Pancreas (tissue), 10 donors: ENCODE results near the gene VIPAS39. TPM values are rescaled to one million over a fixed set of nuclear protein-coding genes. Genes with fewer than 3 reads are reported as not detected.

Experiments used
- ATAC-seq, 4 donors: fragments of 200-7000 bp; cut with Tn5 transposase; one replicate each; pipeline versions ENCODE4 v1.8.0 to v1.9.1; 2020; ENCODE audit warnings: mild to moderate bottlenecking in 4 of 4, moderate library complexity in 4 of 4
- DNase-seq, 6 donors: peaks; one replicate each; pipeline ENCODE4 v3.0.0-alpha.2; 2020
- FAIRE-seq: peaks from 2 replicates; lab custom pipeline; 2012; peaks lifted over from hg19 to GRCh38; lab: Jason Lieb, UNC
- H3K27ac ChIP-seq, 4 donors: fragments of 200-600 bp; sonication (generic); 1 replicate in 3 of 4; 2 replicates in 1 of 4; pipeline versions ENCODE4 v1.5.0 to v1.8.0; 2020
- H3K27me3 ChIP-seq, 4 donors: fragments of 200-600 bp; one replicate each; pipeline ENCODE4 v1.8.0; 2021
- H3K36me3 ChIP-seq, 3 donors: fragments of 200-600 bp; sonication (generic) in 1 of 3; one replicate each; pipeline versions ENCODE4 v1.5.0 to v1.8.0; 2020 to 2021
- H3K4me1 ChIP-seq, 3 donors: fragments of 200-600 bp; one replicate each; pipeline ENCODE4 v1.8.0; 2021
- H3K4me3 ChIP-seq, 4 donors: fragments of 200-600 bp; sonication (generic) in 2 of 4; one replicate each; pipeline versions ENCODE4 v1.5.0 to v1.8.0; 2020 to 2021
- H3K9me3 ChIP-seq, 4 donors: fragments of 200-600 bp; one replicate each; pipeline ENCODE4 v1.8.0; 2021
- WGBS, 2 donors: extraction: QIAGEN DNeasy Blood & Tissue Kit; methylation state at CpG; one replicate each; pipeline ENCODE4 v1.1.7; 2013; 5-methylcytosine and 5-hydroxymethylcytosine counted together
- intact Hi-C, 3 donors: fragments of 100-400 bp; cut with DNase I; formaldehyde crosslinking; loops; one replicate each; pipeline versions ENCODE4 v1.11.1 to v1.14.2; 2022
- polyA plus RNA-seq, 2 donors: library from polyadenylated mRNA; stranded (reverse); fragments of 200-250 nt; gene quantifications; one replicate each; pipeline ENCODE4 v1.2.3, GENCODE V29; 2013
- total RNA-seq, 6 donors: library from RNA; stranded (reverse); fragmentation: NEBNext Ultra II Directional in 4 of 6; extraction: Animal tissue kit (Norgen Biotek cat#: 25700) in 4 of 6; gene quantifications; one replicate each; pipeline versions ENCODE4 v1.2.1 to v1.2.4, GENCODE V29; 2021 to 2023
- TF ChIP-seq, protein P1 (sequence below), 4 donors: fragments of 200-600 bp; sonication (generic) in 3 of 4; IDR thresholded peaks; one replicate each; pipeline versions ENCODE4 v1.5.0 to v1.8.0; 2021; ENCODE audit warnings: antibody characterized with exemption in 4 of 4
- donor health status: healthy with polysubstance abuse.
- donor health status: DM: no; HTN: no; CAD: no; lungs with moderate emphysema.
- donor health status: DM: no; HTN: no; CAD: no.
- donor health status: control.
- donor health status: control.
- donor health status: Bipolar disorder and iron deficiency.
- donor health status: DM: yes; HTN: yes; CAD: no.
- donor health status: DM: no; HTN: no; CAD: no.
- donor health status: DM: no; HTN: no; CAD: no.
- donor health status: DM: yes; HTN: yes; CAD: no.

VIPAS39 gene
- total and polyA plus RNA-seq, 8 donors = 6.1 to 12.5 (median 7.7) TPM

DNA sequence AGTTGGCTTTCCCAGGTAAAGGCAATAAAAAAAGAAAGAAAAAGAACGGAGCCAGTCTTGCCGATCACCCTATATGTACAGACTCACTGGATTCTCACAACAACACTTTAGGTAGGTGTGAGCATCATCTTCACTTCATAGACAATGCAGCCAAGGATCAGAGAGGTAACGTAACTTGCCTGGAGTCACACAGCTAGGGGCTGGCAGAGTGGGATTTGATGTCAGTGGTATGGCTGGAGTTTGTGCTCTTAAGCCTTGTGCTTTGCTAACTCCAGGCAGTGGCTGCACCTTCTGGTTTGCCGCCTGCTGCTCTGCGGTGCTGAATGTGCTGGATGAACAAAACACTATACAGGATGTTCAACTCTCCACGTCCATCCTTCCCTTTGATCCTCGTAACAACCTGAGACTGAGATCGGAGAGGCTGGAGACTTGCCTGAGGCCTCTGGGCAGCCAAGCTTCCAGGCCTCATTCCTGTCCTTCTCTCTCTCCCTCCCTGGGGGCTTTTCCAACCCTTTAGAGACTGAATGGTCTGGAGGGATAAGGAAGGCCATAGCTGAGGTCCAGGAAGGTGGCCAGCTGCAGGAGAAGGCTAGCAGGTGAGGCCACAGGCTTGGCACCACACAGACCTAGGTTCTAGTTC lies 33.1 kb upstream of the VIPAS39 start:
- no peak for DNase-seq

GRCh38 chr14:77489041-77489440 lies 31.6 kb upstream of the VIPAS39 start:
- WGBS, 2 donors = 82 to 87% methylated on average over 6 of the region's 6 CpGs
- TF ChIP-seq, protein P1, sequence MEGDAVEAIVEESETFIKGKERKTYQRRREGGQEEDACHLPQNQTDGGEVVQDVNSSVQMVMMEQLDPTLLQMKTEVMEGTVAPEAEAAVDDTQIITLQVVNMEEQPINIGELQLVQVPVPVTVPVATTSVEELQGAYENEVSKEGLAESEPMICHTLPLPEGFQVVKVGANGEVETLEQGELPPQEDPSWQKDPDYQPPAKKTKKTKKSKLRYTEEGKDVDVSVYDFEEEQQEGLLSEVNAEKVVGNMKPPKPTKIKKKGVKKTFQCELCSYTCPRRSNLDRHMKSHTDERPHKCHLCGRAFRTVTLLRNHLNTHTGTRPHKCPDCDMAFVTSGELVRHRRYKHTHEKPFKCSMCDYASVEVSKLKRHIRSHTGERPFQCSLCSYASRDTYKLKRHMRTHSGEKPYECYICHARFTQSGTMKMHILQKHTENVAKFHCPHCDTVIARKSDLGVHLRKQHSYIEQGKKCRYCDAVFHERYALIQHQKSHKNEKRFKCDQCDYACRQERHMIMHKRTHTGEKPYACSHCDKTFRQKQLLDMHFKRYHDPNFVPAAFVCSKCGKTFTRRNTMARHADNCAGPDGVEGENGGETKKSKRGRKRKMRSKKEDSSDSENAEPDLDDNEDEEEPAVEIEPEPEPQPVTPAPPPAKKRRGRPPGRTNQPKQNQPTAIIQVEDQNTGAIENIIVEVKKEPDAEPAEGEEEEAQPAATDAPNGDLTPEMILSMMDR (IDR thresholded peaks at IDR 0.05) = no peak
- no peaks in the 10 kb centered on the region for H3K9me3 ChIP-seq
- FAIRE-seq = no peak
- H3K4me3 ChIP-seq = no peak overlapping the region
- no peaks in the 10 kb centered on the region for H3K27me3 ChIP-seq
- no peak for DNase-seq
- no peak for ATAC-seq
- no peak overlapping the region for H3K27ac ChIP-seq
- H3K36me3 ChIP-seq = no peaks in the 10 kb centered on the region
- H3K4me1 ChIP-seq = no peaks in the 10 kb centered on the region
- intact Hi-C loops = no loop called here

More for the DNA sequence above, 33.1 kb upstream of the VIPAS39 start:
- WGBS, 2 donors = 84 to 87% methylated on average over 8 of the region's 8 CpGs
- Histone ChIP-seq H3K27me3 (no peaks in the 10 kb centered on the region), H3K9me3 (no peaks in the 10 kb centered on the region), H3K36me3 (no peaks in the 10 kb centered on the region), H3K4me1 (no peaks in the 10 kb centered on the region), H3K27ac (no peak overlapping the region), H3K4me3 (no peak overlapping the region)
- no peak for ATAC-seq
- TF ChIP-seq, protein P1 (IDR thresholded peaks at IDR 0.05) = no peak
- no peak for FAIRE-seq
- intact Hi-C loops = no loop called here

DNA sequence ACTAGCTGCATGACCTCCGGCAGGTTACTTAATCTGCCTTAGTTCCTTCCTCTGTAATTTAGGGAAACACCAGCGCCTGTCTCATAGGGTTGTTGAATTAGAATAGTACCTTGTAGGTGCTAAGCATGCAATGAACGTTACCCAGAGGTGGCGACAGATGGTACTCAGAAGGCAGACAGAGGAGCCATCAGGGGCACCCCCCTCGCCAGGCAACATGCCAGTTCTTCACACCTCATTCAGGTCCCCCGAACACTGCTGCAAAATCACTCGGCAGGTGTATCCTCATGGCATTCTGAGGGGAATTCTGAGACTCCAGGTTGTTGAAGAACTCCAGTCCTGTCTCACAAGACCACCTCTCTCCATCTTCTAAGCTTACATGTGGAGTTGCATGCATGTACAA lies 31.2 kb upstream of the VIPAS39 start:
- DNase-seq = no peak
- intact Hi-C loops = no loop called here

DNA sequence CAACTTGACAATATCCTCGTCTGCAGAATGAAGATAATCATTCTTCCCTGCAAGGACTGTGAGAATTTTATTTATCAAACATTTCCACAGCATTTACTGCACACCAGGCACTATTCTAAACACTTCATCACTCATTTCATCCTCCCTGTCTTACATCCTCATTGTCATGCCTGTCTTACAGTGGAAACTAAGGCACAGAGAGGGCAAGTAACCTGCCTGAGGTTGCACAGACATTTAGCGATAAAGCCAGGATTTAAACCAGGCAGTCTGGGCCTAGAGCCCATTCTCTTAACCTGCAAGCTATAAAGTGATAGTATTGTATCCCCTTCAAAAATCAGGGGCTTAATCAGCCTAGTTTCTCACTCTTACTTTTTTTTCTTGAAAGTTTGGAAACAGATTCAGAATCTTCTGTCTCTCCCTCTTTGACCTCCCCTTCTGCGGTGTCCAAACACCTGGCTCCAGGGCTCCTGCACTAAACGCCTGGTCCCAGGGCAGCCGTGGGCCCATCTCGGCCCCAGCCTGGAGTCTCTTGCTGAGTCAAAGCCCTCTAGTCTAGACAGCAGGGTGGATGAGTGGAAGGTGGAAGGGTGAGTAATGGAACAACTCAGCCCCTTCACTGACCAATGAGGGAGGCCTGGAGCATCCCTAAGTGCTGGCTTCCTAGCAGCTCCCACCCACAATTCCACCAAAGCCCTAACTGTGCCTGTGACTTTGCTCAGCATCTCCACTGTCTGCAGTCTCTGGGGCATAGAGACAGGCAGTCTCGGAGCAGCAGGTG lies 28.7 kb upstream of the VIPAS39 start:
- intact Hi-C loops = no loop called here
- WGBS, 2 donors = 82 to 89% methylated on average over 7 of the region's 7 CpGs
- Histone ChIP-seq H3K36me3 (no peaks in the 10 kb centered on the region), H3K4me1 (no peaks in the 10 kb centered on the region), H3K4me3 (no peak overlapping the region), H3K27ac (no peak overlapping the region), H3K27me3 (no peaks in the 10 kb centered on the region), H3K9me3 (no peaks in the 10 kb centered on the region)
- no peak for DNase-seq
- FAIRE-seq = no peak
- no peak for ATAC-seq
- TF ChIP-seq, protein P1 (IDR thresholded peaks at IDR 0.05) = no peak

More for the DNA sequence above, 31.2 kb upstream of the VIPAS39 start:
- Histone ChIP-seq H3K9me3 (no peaks in the 10 kb centered on the region), H3K27ac (no peak overlapping the region), H3K36me3 (no peaks in the 10 kb centered on the region), H3K4me1 (no peaks in the 10 kb centered on the region), H3K27me3 (no peaks in the 10 kb centered on the region), H3K4me3 (no peak overlapping the region)
- FAIRE-seq (no peak), ATAC-seq (no peak)
- TF ChIP-seq, protein P1 (IDR thresholded peaks at IDR 0.05) = no peak
- WGBS, 2 donors = 72 to 75% methylated on average over 7 of the region's 7 CpGs

DNA sequence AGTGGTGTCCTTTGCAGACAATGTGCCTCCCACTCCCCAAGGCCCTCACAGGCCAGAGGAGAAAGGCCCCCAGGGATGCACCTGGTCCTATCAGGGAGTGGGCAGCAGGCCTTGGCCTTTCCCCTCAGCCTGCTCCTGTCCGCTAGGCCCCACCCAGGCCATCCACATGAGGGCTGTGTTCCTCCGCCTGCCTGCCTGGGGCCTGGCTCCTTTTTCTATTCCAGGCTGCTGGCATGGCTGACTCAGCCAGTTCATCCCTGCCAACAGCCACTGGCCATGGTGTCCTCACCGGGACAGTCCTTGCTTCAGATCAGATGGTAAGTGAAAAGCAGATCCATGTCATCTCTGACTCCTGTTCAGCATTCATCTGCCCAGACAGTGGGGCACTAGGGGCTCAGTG lies 27.9 kb upstream of the VIPAS39 start:
- intact Hi-C loops = no loop called here
- H3K4me3 ChIP-seq = no peak overlapping the region
- H3K27ac ChIP-seq = no peak overlapping the region
- FAIRE-seq (no peak), DNase-seq (no peak), ATAC-seq (no peak)
- WGBS, 2 donors = 88 to 100% methylated on average over 3 of the region's 3 CpGs
- H3K36me3 ChIP-seq = no peaks in the 10 kb centered on the region
- H3K9me3 ChIP-seq = no peaks in the 10 kb centered on the region
- H3K27me3 ChIP-seq = no peaks in the 10 kb centered on the region
- no peaks in the 10 kb centered on the region for H3K4me1 ChIP-seq
- TF ChIP-seq, protein P1 (IDR thresholded peaks at IDR 0.05) = no peak
